HepG2 (cell line): Measurements from ENCODE around the gene TFPI. TPM values are rescaled to one million over a fixed set of nuclear protein-coding genes. Genes with fewer than 3 reads are reported as not detected.

Experiments used
- GATAD2A ChIP-seq: IDR thresholded peaks from 2 replicates; pipeline ENCODE4 v1.6.1; 2016
- HNRNPUL1 ChIP-seq: fragments of 200-400 bp; formaldehyde crosslinking; IDR thresholded peaks from 2 replicates; pipeline ENCODE4 v1.6.1; 2017; ENCODE audit warnings: low read depth, mild to moderate bottlenecking, low read length, moderate library complexity
- HOXA5 ChIP-seq: sonication (generic); formaldehyde crosslinking; IDR thresholded peaks from 2 replicates; pipeline ENCODE4 v1.4.0; 2020; ENCODE audit warnings: missing genetic modification reagents
- SALL2 ChIP-seq: sonication (generic); formaldehyde crosslinking; IDR thresholded peaks from 2 replicates; pipeline ENCODE4 v1.8.1; 2023; ENCODE audit warnings: mild to moderate bottlenecking, missing genetic modification reagents, inconsistent platforms
- SP1 ChIP-seq, 2 experiments: fragments of 450-650 bp in 1 of 2; sonication (generic) in 1 of 2; formaldehyde crosslinking in 1 of 2; IDR thresholded peaks; 2 replicates each; pipeline versions ENCODE4 v1.4.0 to v1.6.1; 2016 to 2020; ENCODE audit warnings: missing genetic modification reagents in 1 of 2
- SRY ChIP-seq: sonication (generic); formaldehyde crosslinking; IDR thresholded peaks from 2 replicates; pipeline ENCODE4 v1.8.0; 2022; ENCODE audit warnings: mild to moderate bottlenecking, missing genetic modification reagents
- TCF7 ChIP-seq: sonication (generic); IDR thresholded peaks from 2 replicates; pipeline ENCODE4 v1.6.1; 2016; ENCODE audit warnings: antibody characterized with exemption, low read depth
- TGIF2 ChIP-seq: IDR thresholded peaks from 2 replicates; pipeline ENCODE4 v1.6.1; 2016; ENCODE audit warnings: control low read depth, missing compliant biosample characterization
- ZFX ChIP-seq: sonication (generic); formaldehyde crosslinking; IDR thresholded peaks from 2 replicates; pipeline ENCODE4 v1.4.0; 2020; ENCODE audit warnings: mild to moderate bottlenecking, low read depth, missing genetic modification reagents, moderate library complexity
- ZNF253 ChIP-seq: sonication (generic); formaldehyde crosslinking; IDR thresholded peaks from 2 replicates; pipeline ENCODE4 v1.8.0; 2022; ENCODE audit warnings: mild to moderate bottlenecking, missing genetic modification reagents, borderline replicate concordance
- polyA plus RNA-seq, 8 experiments: library from polyadenylated mRNA; depleted of rRNA in 3 of 8; stranded (reverse) in 7 of 8; unstranded in 1 of 8; fragments of >200 nt; fragmentation: Illumina TruSeq in 4 of 8; extraction: Trizol in 4 of 8; gene quantifications; 2 replicates each; pipeline versions ENCODE4 v1.2.1 to v1.2.3, GENCODE V29; 2011 to 2016; ENCODE audit warnings: low read depth in 4 of 8, missing spikeins in 1 of 8, mixed read lengths in 1 of 8; ENCODE audit not compliant: insufficient read depth in 1 of 8
- total RNA-seq, 5 experiments: library from RNA; depleted of rRNA; stranded (reverse); fragments of >200 nt; fragmentation: Illumina TruSeq; extraction: Trizol; gene quantifications; 2 replicates each; pipeline ENCODE4 v1.2.3, GENCODE V29; 2016; ENCODE audit warnings: low read depth in 1 of 5
- TF ChIP-seq, protein P1 (sequence below): sonication (generic); formaldehyde crosslinking; IDR thresholded peaks from 2 replicates; pipeline ENCODE4 v1.8.0; 2022; ENCODE audit warnings: mild to moderate bottlenecking, missing genetic modification reagents, borderline replicate concordance
- TF ChIP-seq, protein P2 (sequence below): sonication (generic); formaldehyde crosslinking; IDR thresholded peaks from 2 replicates; pipeline ENCODE4 v1.4.0; 2020; ENCODE audit warnings: mild to moderate bottlenecking, missing genetic modification reagents
- TF ChIP-seq, protein P3 (sequence below): sonication (generic); formaldehyde crosslinking; IDR thresholded peaks from 2 replicates; pipeline ENCODE4 v1.5.1; 2020; ENCODE audit warnings: missing genetic modification reagents, mild to moderate bottlenecking, borderline replicate concordance
- TF ChIP-seq, protein P4 (sequence below): sonication (generic); formaldehyde crosslinking; IDR thresholded peaks from 2 replicates; pipeline ENCODE4 v1.4.0; 2020; ENCODE audit warnings: missing genetic modification reagents
- TF ChIP-seq, protein P5 (sequence below): sonication (generic); formaldehyde crosslinking; IDR thresholded peaks from 2 replicates; pipeline ENCODE4 v1.4.0; 2020; ENCODE audit warnings: missing genetic modification reagents
- TF ChIP-seq, protein P6 (sequence below): sonication (generic); formaldehyde crosslinking; IDR thresholded peaks from 2 replicates; pipeline ENCODE4 v1.5.1; 2020; ENCODE audit warnings: mild to moderate bottlenecking, missing genetic modification reagents, borderline replicate concordance

The TFPI gene
- total and polyA plus RNA-seq, 2 of the 13 experiments (the other 11 are each of a cell fraction or from before 2014, with no cell fraction given), result 301 to 436 TPM

DNA sequence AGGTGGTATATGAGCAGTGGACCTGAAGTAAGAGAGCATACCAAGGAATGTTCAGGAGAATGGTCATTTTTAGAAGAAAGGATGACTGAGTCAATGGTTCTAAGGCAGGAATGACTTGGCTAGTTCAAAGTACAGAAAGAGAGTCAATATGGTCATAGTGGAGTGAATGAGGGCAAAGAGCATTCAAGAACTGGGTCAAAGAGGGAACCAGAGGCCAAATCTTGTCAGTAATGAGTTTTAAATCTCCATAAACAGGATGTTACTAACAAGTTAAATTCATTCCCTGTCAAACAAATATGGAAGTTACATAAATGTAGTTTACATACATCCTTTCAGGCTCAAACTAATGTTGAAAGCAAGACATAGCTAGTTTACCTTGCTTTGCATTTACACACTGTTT lies 122.3 kb downstream of the TFPI start (continued):
- no peak for TF ChIP-seq TCF7
- no peak for TF ChIP-seq SP1 (IDR thresholded peaks at IDR 0.05)
- TF ChIP-seq SP1 (CRISPR knock-in tag; IDR thresholded peaks at IDR 0.05), result no peak
- TF ChIP-seq, protein P1, sequence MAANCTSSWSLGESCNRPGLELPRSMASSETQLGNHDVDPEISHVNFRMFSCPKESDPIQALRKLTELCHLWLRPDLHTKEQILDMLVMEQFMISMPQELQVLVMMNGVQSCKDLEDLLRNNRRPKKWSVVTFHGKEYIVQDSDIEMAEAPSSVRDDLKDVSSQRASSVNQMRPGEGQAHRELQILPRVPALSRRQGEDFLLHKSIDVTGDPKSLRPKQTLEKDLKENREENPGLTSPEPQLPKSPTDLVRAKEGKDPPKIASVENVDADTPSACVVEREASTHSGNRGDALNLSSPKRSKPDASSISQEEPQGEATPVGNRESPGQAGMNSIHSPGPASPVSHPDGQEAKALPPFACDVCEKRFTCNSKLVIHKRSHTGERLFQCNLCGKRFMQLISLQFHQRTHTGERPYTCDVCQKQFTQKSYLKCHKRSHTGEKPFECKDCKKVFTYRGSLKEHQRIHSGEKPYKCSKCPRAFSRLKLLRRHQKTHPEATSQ (CRISPR knock-in tag), result no peak
- TF ChIP-seq SALL2 (CRISPR knock-in tag), result no peak
- TF ChIP-seq GATAD2A, result 0 out of 2 replicates have a peak, but pooled peaks have one; percentile 31
- TF ChIP-seq ZNF253, result no peak
- TF ChIP-seq, protein P2, sequence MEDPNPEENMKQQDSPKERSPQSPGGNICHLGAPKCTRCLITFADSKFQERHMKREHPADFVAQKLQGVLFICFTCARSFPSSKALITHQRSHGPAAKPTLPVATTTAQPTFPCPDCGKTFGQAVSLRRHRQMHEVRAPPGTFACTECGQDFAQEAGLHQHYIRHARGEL, result no peak
- TF ChIP-seq SRY (CRISPR knock-in tag), result no peak
- no peak for TF ChIP-seq HNRNPUL1
- TF ChIP-seq ZFX (CRISPR knock-in tag), result no peak
- TF ChIP-seq, protein P3, sequence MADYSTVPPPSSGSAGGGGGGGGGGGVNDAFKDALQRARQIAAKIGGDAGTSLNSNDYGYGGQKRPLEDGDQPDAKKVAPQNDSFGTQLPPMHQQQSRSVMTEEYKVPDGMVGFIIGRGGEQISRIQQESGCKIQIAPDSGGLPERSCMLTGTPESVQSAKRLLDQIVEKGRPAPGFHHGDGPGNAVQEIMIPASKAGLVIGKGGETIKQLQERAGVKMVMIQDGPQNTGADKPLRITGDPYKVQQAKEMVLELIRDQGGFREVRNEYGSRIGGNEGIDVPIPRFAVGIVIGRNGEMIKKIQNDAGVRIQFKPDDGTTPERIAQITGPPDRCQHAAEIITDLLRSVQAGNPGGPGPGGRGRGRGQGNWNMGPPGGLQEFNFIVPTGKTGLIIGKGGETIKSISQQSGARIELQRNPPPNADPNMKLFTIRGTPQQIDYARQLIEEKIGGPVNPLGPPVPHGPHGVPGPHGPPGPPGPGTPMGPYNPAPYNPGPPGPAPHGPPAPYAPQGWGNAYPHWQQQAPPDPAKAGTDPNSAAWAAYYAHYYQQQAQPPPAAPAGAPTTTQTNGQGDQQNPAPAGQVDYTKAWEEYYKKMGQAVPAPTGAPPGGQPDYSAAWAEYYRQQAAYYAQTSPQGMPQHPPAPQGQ, result no peak
- TF ChIP-seq, protein P4, sequence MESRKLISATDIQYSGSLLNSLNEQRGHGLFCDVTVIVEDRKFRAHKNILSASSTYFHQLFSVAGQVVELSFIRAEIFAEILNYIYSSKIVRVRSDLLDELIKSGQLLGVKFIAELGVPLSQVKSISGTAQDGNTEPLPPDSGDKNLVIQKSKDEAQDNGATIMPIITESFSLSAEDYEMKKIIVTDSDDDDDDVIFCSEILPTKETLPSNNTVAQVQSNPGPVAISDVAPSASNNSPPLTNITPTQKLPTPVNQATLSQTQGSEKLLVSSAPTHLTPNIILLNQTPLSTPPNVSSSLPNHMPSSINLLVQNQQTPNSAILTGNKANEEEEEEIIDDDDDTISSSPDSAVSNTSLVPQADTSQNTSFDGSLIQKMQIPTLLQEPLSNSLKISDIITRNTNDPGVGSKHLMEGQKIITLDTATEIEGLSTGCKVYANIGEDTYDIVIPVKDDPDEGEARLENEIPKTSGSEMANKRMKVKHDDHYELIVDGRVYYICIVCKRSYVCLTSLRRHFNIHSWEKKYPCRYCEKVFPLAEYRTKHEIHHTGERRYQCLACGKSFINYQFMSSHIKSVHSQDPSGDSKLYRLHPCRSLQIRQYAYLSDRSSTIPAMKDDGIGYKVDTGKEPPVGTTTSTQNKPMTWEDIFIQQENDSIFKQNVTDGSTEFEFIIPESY, result no peak
- no peak for TF ChIP-seq HOXA5 (CRISPR knock-in tag)
- TF ChIP-seq, protein P5, sequence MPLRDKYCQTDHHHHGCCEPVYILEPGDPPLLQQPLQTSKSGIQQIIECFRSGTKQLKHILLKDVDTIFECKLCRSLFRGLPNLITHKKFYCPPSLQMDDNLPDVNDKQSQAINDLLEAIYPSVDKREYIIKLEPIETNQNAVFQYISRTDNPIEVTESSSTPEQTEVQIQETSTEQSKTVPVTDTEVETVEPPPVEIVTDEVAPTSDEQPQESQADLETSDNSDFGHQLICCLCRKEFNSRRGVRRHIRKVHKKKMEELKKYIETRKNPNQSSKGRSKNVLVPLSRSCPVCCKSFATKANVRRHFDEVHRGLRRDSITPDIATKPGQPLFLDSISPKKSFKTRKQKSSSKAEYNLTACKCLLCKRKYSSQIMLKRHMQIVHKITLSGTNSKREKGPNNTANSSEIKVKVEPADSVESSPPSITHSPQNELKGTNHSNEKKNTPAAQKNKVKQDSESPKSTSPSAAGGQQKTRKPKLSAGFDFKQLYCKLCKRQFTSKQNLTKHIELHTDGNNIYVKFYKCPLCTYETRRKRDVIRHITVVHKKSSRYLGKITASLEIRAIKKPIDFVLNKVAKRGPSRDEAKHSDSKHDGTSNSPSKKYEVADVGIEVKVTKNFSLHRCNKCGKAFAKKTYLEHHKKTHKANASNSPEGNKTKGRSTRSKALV (CRISPR knock-in tag), result no peak
- TF ChIP-seq TGIF2 (CRISPR knock-in tag), result no peak
- TF ChIP-seq, protein P6, sequence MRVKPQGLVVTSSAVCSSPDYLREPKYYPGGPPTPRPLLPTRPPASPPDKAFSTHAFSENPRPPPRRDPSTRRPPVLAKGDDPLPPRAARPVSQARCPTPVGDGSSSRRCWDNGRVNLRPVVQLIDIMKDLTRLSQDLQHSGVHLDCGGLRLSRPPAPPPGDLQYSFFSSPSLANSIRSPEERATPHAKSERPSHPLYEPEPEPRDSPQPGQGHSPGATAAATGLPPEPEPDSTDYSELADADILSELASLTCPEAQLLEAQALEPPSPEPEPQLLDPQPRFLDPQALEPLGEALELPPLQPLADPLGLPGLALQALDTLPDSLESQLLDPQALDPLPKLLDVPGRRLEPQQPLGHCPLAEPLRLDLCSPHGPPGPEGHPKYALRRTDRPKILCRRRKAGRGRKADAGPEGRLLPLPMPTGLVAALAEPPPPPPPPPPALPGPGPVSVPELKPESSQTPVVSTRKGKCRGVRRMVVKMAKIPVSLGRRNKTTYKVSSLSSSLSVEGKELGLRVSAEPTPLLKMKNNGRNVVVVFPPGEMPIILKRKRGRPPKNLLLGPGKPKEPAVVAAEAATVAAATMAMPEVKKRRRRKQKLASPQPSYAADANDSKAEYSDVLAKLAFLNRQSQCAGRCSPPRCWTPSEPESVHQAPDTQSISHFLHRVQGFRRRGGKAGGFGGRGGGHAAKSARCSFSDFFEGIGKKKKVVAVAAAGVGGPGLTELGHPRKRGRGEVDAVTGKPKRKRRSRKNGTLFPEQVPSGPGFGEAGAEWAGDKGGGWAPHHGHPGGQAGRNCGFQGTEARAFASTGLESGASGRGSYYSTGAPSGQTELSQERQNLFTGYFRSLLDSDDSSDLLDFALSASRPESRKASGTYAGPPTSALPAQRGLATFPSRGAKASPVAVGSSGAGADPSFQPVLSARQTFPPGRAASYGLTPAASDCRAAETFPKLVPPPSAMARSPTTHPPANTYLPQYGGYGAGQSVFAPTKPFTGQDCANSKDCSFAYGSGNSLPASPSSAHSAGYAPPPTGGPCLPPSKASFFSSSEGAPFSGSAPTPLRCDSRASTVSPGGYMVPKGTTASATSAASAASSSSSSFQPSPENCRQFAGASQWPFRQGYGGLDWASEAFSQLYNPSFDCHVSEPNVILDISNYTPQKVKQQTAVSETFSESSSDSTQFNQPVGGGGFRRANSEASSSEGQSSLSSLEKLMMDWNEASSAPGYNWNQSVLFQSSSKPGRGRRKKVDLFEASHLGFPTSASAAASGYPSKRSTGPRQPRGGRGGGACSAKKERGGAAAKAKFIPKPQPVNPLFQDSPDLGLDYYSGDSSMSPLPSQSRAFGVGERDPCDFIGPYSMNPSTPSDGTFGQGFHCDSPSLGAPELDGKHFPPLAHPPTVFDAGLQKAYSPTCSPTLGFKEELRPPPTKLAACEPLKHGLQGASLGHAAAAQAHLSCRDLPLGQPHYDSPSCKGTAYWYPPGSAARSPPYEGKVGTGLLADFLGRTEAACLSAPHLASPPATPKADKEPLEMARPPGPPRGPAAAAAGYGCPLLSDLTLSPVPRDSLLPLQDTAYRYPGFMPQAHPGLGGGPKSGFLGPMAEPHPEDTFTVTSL (CRISPR knock-in tag), result peak; percentile 85; the same call in 1 of the 2 replicates
